Measurements from ENCODE around the gene KCNMB1.

The KCNMB1 gene

GRCh38 chr5:170375283-170375682 is 13.9 kb downstream of the KCNMB1 start:
- DNase-seq: no peak

- no peak for DNase-seq
These were observed 16.2 kb downstream of the KCNMB1 start for GRCh38 chr5:170372971-170373370.

GRCh38 chr5:170368586-170368985 is 20.6 kb downstream of the KCNMB1 start:
- no peak for DNase-seq

- no peak for DNase-seq
These were observed 22.9 kb downstream of the KCNMB1 start for GRCh38 chr5:170366276-170366675.

GRCh38 chr5:170365831-170366230 is 23.3 kb downstream of the KCNMB1 start:
- DNase-seq: no peak

GRCh38 chr5:170365011-170365410 is 24.2 kb downstream of the KCNMB1 start:
- DNase-seq: no peak

- no peak for DNase-seq
These were observed 25.5 kb downstream of the KCNMB1 start for GRCh38 chr5:170363671-170364070.

GRCh38 chr5:170362656-170363055 is 26.5 kb downstream of the KCNMB1 start:
- no peak for DNase-seq

GRCh38 chr5:170362102-170362501 is 27.1 kb downstream of the KCNMB1 start:
- DNase-seq: no peak

- DNase-seq: no peak
These were observed 27.6 kb downstream of the KCNMB1 start for GRCh38 chr5:170361616-170362015.

- DNase-seq: no peak
These were observed 28.1 kb downstream of the KCNMB1 start for GRCh38 chr5:170361116-170361515.

- DNase-seq: no peak
These were observed 28.5 kb downstream of the KCNMB1 start for GRCh38 chr5:170360709-170361108.

- no peak for DNase-seq
These were observed 31.2 kb downstream of the KCNMB1 start for GRCh38 chr5:170357955-170358444.

GRCh38 chr5:170355601-170356098 is 33.5 kb downstream of the KCNMB1 start:
- no peak for DNase-seq

GRCh38 chr5:170353961-170354360 is 35.2 kb downstream of the KCNMB1 start:
- no peak for DNase-seq

GRCh38 chr5:170353011-170353761 is 36.0 kb downstream of the KCNMB1 start:
- no peak for DNase-seq

GRCh38 chr5:170348137-170348633 is 41.0 kb downstream of the KCNMB1 start:
- DNase-seq: no peak

- DNase-seq: no peak
These were observed 42.1 kb downstream of the KCNMB1 start for GRCh38 chr5:170347022-170347567.

- no peak for DNase-seq
These were observed 43.2 kb downstream of the KCNMB1 start for GRCh38 chr5:170345971-170346370.

- no peak for DNase-seq
These were observed 46.0 kb downstream of the KCNMB1 start for GRCh38 chr5:170343177-170343576.

- no peak for DNase-seq
These were observed 46.9 kb downstream of the KCNMB1 start for GRCh38 chr5:170342153-170342725.

- no peak for DNase-seq
These were observed 47.6 kb downstream of the KCNMB1 start for GRCh38 chr5:170341545-170341944.

- DNase-seq: no peak
These were observed 49.4 kb downstream of the KCNMB1 start for GRCh38 chr5:170339780-170340167.
